Measurements from ENCODE around the gene LEP.
A peak's percentile ranks its signal among the peaks of the same experiment; 100 is the strongest.

The LEP gene
- total RNA-seq: 0 reads per million in 4 donors

GRCh38 chr7:128240696-128241386, at the start of gene LEP:
Gene LEP (plus strand): TSS chr7:128241278. CDS start chr7:128252019, 10,741 bp downstream.
- DNase-seq: no peak

DNA sequence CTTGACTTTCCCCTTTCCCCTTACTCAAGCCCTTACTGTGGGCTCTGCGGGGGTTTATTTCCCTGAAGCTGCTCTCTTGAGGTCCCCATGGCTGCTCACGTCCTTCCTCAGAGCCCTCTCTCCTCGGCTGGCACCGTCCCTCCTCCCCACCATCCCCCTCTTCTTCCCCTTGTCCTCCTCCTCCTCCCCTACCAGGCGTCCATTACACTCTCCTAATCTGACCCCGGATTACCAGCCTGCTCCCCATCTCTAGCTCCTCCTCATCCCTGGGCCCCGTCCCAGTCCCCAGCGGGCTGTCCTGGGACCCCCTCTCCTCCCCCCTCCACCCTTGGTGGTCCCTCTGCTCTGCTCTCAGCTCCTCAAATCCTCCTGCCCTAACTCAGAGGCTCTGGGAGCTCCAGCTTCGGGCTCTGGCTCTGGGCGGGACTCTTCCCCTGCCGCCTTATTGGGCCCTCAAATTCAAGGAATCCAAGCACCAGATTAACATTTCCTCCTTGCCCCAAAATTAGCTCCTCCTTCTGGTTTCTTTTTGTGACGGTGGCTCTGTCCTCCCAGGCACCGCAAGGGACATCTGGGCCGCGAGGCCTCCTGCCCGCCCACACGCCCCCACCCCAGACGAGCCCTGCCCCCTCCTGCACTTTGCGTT, 48.5 kb upstream of the LEP start:
- DNase-seq: no peak

DNA sequence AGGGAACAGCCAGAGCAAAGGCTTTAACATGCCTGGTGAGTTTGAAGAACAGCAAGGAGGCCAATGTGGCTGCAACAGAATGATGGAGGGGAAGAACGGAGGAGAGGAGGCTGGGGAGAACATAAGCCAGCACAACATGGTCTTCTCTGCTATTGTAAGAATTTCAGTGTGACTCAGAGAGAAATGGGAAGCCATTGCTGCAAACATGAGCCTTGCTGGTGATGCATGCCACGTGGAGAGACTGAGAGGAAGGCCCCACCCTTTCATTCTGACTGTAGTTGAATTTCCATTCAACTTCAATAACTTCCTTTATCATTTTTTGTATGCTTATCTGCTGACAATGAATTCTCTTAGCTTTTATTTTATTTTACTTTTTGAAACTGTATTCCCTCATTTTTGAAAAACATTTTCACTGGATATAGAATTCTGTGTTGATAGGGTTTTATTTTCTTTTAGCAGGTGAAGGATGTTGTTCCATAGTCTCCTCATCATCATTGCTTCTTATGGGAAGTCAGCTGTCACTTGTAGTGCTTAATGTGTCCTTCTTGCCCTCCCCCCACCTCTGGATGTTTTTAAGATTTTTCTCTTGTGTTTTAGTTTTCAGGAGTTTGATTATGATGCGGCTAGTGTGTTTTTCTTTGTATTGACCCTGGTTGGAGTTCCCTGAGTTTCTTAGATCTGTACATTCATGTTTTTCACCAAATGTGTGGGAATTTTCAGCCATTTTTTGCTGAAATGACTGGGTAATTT, 46.4 kb upstream of the LEP start:
- no peak for DNase-seq

DNA sequence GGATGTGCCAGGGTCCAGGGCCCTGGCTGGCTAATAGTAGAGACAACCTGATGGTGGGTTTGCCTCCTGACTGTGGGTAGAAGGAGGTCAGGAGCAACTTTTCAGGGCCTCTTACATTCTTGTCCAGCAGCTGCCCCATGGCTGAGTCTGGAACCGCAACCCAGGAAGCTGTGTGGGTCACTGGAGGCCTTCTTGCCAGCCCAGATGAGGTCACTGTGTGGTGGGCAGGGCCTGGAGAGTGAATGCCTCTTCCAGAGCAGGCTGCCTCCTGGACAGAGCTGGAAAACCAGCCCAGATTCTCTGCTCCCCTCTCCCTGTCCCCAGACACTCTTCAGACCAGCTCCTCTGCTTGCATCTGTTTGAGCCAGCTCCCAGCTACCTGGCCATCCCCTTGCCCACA, 43.5 kb upstream of the LEP start:
- DNase-seq: no peak

GRCh38 chr7:128197989-128198580, 43.0 kb upstream of the LEP start:
- no peak for DNase-seq

- DNase-seq: no peak
These were observed 40.7 kb upstream of the LEP start for GRCh38 chr7:128200376-128200775.

- DNase-seq: no peak
These were observed 39.9 kb upstream of the LEP start for GRCh38 chr7:128201067-128201689.

- DNase-seq: no peak
These were observed 39.4 kb upstream of the LEP start for GRCh38 chr7:128201690-128202085.

DNA sequence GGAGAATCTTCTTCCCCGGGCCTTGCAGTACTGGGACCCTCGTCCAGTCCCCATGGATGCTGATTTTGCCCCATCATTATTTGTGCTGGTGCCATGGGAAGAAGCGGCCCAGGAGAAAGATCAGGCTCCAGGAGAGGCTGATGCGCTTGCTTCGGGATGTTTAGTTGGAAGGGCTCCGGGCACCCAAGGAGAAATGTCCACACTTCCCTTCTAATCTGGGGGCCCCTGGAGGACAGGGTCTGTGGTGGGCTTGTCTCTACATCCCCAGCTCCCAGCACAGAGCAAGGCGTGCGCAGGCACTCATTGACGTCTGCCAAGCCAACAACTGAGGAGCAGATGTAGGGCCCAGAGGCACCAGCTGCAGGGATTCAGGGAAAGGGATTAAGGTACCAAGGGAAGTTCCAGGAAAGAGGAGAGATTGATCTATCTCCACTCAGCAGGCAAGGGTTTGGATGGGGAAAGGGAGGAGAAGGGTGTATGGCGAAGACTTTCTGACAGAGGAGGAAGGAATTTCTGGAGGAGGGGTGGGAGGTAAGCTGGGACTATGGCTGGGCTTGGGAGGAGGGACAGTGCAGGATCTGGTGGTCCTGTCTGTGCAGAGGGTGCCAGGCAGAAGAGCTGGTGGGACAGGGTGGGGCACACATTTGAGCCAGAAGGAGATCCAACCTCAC, 38.7 kb upstream of the LEP start:
- no peak for DNase-seq

GRCh38 chr7:128203047-128203491, 38.0 kb upstream of the LEP start:
- DNase-seq: no peak

GRCh38 chr7:128203710-128204214, 37.3 kb upstream of the LEP start:
- no peak for DNase-seq

DNA sequence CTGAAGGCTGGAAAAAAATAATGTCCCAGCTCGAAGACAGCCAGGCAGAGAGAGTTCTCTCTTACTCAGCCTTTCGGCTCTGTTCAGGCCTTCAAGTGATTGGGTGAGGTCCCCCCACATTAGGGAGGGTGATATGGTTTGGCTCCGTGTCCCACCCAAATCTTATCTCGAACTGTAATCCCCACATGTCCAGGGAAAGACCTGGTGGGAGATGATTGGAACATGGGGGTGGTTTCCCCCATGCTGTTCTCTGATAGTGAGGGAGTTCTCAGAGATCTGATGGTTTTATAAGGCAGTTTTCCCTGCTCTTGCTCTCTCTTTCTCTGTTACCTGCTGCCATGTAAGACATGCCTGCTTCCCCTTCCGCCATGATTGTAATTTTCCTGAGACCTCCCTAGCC, 36.6 kb upstream of the LEP start:
- DNase-seq: no peak

DNA sequence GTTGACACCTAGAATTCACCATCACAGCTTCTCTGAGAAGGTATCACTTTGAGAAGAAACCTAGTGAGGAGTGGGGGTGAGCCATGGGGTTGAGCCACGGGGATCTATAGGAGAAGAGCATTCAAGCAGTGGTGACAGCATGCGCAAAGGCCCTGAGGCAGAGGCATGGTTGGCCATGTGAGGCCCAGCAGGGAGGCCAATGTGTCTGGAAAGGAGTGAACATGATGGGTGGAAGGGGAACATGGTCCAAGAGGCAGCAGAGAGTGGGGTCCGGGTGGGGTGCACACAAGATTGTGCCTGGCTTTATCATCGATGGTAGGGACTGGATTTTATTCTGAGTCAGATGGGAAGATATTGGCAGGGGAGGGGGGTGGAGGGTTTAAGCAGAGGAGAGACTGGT, 36.0 kb upstream of the LEP start:
- DNase-seq: no peak

DNA sequence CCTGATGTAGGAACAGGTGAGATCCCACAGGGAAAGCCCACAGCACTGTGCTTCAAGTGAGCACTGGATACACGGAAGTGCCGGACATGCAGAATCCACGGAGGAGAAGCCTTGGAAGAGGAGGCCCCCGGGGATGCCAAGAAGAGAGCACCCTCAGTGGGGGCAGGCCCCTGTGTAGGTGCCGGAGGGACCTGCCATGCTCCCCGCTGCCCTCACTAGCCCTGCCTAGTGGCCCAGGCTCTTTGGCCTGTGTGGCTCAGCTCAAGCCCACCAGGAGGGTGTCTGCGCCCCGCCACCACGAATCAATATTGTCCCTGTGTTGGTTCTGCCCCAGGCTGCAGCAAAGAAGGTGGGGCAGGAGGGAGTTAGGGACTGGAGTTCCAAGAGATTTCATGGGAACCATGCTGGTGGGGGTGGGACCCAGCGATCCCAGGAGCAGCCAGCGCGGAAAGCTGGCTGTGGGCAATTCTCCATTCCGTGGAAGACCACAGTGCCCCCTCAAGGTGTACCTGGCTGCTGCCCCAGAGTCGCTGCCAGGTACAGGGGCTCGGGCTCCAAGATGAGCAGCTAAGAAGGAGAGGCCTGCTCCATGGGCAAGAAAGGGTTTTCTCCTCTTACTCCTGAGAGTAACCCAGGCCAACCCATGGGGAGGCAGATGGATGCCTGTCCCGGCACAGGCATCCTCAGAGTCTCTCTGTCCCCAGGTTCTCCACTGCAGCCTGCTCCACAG, 34.9 kb upstream of the LEP start:
- no peak for DNase-seq

DNA sequence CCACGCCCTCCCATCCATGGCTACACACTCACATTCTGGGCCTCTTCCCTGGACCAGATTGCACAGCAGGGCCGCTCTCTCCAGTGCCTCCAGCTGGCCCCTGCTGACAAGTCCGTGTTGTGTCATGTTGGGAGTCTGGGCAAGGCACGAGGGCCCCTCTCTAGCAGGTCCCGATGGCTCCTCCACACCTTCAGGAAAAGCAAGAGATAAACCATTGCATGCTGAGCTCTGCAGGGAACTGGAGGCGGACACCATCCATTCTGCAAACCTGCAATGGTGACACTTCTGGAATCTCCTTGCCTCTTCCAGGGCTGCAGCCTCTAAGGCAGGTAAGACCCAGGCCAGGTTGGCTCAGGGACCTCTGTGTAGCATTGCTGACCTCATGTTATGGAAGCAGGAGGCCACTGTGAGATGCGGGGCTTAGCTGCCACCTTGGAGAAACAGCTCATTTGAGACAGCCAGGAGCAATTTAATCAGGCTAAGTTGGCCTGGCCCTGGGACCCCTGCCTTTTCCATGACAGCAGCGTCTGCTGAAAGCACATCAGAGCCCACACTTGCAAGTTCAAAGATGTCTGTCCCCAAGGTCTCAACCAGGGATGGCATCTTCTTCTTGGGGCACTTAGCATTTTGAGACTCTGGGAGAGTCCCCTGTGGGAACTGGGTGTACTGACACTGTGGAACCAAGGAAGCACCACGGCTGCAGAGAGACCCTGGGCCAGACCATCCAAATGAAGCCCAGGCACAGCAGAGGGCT, 34.2 kb upstream of the LEP start:
- DNase-seq: no peak

DNA sequence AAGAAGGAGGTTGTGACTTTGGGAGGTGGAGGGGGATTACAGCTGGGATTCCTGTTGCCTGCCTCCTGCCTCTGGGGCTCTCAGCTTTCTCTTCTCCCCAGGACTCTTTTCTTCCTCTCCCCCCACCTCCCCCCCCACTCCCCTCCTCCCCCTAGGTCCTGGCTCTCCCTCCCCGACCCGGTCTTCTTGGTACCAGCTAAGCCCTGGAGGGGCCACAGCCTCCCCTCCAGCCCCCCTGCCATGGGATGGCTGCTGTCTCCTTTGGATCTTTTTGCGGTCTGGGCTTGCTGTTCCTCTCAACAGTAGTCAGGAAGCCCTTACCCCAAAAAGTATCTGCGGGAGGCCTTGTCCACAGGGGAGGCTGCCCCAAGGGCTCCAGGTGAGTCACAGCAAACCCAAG, 33.5 kb upstream of the LEP start:
- DNase-seq: no peak

GRCh38 chr7:128209229-128210035, 31.6 kb upstream of the LEP start:
- peak; percentile 31 to 68 (median 44) for DNase-seq

DNA sequence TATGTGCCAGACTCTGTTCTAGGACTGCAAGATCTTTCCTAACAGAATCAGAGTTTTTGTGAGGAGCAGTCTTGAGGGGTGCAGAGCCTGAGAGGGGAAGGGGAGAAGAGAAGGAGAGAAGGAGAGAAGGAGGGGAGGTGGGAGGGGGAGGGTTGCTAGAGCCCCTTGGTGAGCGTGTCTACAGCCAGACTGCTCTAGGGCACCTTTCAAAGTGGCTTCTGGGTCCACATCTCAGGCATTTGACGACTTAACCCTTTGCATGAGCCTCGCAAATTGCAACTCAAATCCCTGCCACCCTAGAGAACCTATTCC, 31.1 kb upstream of the LEP start:
- DNase-seq: no peak

DNA sequence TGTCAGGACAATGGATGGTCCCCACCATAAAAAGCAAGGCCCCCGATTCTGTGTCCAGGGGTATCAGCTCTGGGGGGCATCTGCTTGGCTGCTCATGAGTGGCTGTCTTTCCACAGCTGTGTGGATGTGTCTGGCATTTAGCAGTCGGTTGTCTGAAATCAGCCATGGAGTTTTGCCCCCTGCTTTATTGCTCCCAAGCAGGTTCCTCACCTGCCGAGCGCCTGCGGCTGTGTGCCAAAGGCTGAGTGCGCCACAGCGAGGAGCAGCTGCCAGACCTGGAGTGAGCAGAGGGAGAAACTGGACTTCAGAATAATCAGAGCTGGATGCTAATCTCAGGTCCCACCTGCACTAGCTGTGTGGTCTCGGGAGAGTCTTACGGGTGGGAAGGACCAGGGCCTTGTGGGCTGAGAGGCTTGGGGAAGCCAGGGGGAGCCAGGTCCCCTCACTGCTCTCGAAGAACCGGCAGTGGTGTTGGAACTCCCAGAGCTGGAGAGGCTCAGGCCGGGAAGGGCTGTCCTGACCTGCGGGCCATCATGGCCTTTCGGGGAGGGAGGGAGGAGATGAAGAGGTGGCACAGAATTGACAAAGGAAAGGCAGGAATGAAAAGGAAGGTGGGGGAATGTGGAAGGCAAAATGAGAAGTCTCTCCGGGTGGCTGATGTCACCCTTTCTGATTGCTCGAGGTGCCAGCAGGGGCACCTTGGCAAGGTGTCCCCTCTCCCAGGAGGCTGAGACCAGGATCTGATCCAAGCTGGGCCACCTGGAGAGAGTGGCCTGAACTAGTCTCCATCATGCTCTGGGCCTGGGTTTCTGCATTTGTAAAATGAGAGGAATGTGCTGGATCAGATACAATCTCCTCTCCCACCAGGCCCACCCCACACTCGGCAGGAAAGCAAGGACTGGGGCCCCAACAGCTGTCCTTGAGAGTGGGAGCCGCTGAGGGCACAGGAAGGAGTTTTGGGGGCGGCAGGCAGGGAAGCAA, 30.2 kb upstream of the LEP start:
- no peak for DNase-seq

All from T-helper 1 cell (primary cell).